Measurements from ENCODE around the gene BRINP3. TPM values are rescaled to one million over a fixed set of nuclear protein-coding genes. Genes with fewer than 3 reads are reported as not detected.

Gene BRINP3
- total RNA-seq, 1 donor from 2014 or later: 2.1 TPM

DNA sequence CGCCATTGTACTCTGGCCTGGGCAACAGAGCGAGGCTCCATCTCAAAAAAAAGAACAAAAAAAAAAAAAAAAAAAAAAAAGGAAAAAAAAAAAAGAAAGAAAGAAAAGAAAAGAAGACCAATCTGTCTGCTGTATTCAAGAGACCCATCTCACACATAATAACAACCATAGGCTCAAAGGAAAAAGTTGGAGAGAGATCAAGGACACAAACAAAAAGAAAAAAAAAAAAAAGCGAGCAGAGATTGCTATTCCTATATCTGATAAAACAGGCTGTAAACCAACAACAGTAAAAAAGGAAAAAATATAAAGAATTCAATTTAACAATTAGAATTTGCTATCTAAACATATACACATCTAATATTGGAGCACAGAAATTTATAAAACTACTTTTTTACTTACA is 150.4 kb downstream of the BRINP3 start:
- no peaks in the 10 kb centered on the region for H3K36me3 ChIP-seq
- DNase-seq: no peak
- no peaks in the 10 kb centered on the region for H3K4me1 ChIP-seq
- intact Hi-C loops (cut with DNase I): no loop called here
- TF ChIP-seq, protein P1, sequence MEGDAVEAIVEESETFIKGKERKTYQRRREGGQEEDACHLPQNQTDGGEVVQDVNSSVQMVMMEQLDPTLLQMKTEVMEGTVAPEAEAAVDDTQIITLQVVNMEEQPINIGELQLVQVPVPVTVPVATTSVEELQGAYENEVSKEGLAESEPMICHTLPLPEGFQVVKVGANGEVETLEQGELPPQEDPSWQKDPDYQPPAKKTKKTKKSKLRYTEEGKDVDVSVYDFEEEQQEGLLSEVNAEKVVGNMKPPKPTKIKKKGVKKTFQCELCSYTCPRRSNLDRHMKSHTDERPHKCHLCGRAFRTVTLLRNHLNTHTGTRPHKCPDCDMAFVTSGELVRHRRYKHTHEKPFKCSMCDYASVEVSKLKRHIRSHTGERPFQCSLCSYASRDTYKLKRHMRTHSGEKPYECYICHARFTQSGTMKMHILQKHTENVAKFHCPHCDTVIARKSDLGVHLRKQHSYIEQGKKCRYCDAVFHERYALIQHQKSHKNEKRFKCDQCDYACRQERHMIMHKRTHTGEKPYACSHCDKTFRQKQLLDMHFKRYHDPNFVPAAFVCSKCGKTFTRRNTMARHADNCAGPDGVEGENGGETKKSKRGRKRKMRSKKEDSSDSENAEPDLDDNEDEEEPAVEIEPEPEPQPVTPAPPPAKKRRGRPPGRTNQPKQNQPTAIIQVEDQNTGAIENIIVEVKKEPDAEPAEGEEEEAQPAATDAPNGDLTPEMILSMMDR (IDR thresholded peaks at IDR 0.05): no peak
- no peak overlapping the region for H3K4me3 ChIP-seq
- no peak for ATAC-seq
- H3K27me3 ChIP-seq (ENCODE audit: low read depth): no peaks in the 10 kb centered on the region
- H3K9me3 ChIP-seq: no peaks in the 10 kb centered on the region
- no peak overlapping the region for H3K27ac ChIP-seq

DNA sequence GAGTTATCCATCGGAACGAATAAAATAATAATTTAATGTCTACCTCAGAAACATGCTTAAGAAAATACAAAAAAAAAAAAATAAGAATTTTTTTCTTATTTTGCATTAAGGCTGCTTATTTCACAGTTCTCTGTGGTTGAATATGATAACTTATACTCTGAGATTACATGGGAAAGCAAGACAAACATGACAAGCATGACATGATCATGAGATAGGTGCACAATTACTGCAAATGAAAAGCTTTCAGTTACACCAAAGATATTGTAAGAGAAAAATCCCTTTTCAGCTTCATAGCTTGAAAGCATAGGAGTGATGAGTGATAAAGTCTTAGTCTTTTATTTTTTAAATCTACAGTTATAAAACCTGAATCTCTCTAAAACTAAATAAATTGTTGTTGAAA is 154.1 kb downstream of the BRINP3 start:
- Histone ChIP-seq H3K27ac (no peak overlapping the region), H3K4me3 (no peak overlapping the region), H3K4me1 (no peaks in the 10 kb centered on the region), H3K27me3 (ENCODE audit: low read depth) (no peaks in the 10 kb centered on the region), H3K9me3 (no peaks in the 10 kb centered on the region), H3K36me3 (no peaks in the 10 kb centered on the region)
- no peak for DNase-seq
- no peak for ATAC-seq
- intact Hi-C loops (cut with DNase I): no loop called here
- TF ChIP-seq, protein P1 (IDR thresholded peaks at IDR 0.05): no peak

DNA sequence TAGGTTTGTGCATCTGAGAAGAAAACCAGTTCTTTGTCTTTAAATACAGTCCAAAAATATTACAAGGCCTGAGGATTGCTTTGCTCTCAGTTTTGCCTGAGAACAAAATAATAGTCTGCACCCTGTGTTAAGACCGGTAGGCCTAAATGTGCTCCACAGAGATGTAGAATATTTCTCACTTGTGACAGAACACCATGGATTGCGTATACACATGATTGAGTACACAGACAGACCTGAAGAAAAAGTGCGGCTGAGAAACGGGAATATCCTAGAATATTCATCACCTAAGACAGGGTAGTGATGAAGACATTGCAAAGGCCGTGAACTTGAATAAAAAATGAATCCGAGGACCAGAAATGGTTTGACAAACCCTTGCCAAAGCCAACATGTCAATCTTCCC is 155.4 kb downstream of the BRINP3 start:
- ATAC-seq (no peak), DNase-seq (no peak)
- Histone ChIP-seq H3K36me3 (no peaks in the 10 kb centered on the region), H3K27me3 (ENCODE audit: low read depth) (no peaks in the 10 kb centered on the region), H3K4me1 (no peaks in the 10 kb centered on the region), H3K4me3 (no peak overlapping the region), H3K9me3 (no peaks in the 10 kb centered on the region), H3K27ac (no peak overlapping the region)
- intact Hi-C loops (cut with DNase I): no loop called here
- TF ChIP-seq, protein P1 (IDR thresholded peaks at IDR 0.05): no peak

DNA sequence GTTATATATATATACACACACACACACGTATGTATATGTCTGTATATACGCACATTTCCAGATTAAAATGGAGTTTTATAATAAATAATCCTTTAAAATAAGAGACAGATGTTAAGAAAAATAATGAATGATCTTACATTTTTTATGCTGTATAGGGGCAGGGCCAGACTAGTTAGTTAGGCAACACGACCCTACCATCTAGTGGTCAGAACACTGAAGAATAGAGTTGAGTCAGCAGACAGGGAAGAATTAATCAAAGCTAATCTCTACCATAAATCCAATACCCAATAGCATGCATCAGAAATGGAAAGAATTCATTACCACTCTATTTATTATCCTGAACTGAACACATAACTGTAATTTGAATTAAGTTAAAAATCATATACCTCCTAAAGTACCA is 156.7 kb downstream of the BRINP3 start:
- Histone ChIP-seq H3K27ac (no peak overlapping the region), H3K4me3 (no peak overlapping the region), H3K36me3 (no peaks in the 10 kb centered on the region), H3K27me3 (ENCODE audit: low read depth) (no peaks in the 10 kb centered on the region), H3K4me1 (no peaks in the 10 kb centered on the region), H3K9me3 (no peaks in the 10 kb centered on the region)
- DNase-seq (no peak), ATAC-seq (no peak)
- intact Hi-C loops (cut with DNase I): no loop called here
- TF ChIP-seq, protein P1 (IDR thresholded peaks at IDR 0.05): no peak

DNA sequence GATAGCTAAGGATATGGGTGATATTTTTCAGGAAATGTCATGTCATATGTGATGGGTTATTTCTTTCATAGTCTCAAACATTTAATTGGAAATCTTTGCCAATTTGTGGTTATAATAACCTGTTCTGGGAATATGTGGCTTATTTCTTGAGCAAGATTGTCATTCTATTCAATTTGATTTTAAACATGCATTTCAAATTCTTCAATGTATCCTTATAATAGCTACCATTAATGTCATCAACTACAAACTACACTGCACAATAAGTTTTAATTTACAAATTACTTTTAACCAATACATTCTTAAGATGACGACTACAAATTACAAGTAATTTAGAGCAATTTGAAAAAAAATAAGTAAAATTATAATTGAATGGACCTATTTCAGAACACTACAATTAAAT is 164.9 kb downstream of the BRINP3 start:
- TF ChIP-seq, protein P1 (IDR thresholded peaks at IDR 0.05): no peak
- DNase-seq (no peak), ATAC-seq (no peak)
- intact Hi-C loops (cut with DNase I): no loop called here
- H3K9me3 ChIP-seq: no peaks in the 10 kb centered on the region
- no peaks in the 10 kb centered on the region for H3K36me3 ChIP-seq
- no peaks in the 10 kb centered on the region for H3K27me3 ChIP-seq (ENCODE audit: low read depth)
- no peak overlapping the region for H3K4me3 ChIP-seq
- H3K4me1 ChIP-seq: no peaks in the 10 kb centered on the region
- no peak overlapping the region for H3K27ac ChIP-seq

DNA sequence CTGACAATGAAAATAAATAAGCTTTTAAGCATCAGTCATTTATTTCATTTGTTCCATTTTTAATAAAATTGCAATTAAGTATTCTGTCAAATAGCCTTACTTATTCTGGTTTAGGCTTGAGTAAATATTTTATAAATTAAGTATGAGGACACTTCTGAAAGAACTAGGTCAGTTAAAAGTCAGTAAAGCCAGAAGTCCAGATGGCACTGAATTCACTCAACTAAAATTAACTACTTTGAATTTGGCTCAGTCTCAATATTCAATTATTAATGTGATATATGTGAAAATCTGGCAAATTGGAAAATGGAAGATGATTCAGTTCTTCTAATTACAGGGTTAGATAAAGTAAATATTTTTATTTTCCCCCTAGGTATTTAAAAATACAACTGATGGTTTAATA is 174.2 kb downstream of the BRINP3 start:
- TF ChIP-seq, protein P1 (IDR thresholded peaks at IDR 0.05): no peak
- ATAC-seq (no peak), DNase-seq (no peak)
- no peaks in the 10 kb centered on the region for H3K4me1 ChIP-seq
- intact Hi-C loops (cut with DNase I): no loop called here
- H3K27me3 ChIP-seq (ENCODE audit: low read depth): no peaks in the 10 kb centered on the region
- H3K4me3 ChIP-seq: no peak overlapping the region
- H3K36me3 ChIP-seq: no peaks in the 10 kb centered on the region
- no peaks in the 10 kb centered on the region for H3K9me3 ChIP-seq
- H3K27ac ChIP-seq: no peak overlapping the region
